Hepatocyte (in vitro differentiated cells): Measurements from ENCODE around the gene TRIM32. TPM values are rescaled to one million over a fixed set of nuclear protein-coding genes. Genes with fewer than 3 reads are reported as not detected.
"Not testable (repeated sequence)": the region's sequence is repeated elsewhere in the genome, so short reads cannot be mapped to it uniquely, and the experiment has no call there.

Experiments used
- DNase-seq: peaks from one replicate; pipeline ENCODE4 v3.0.0-alpha.2; 2016; ENCODE audit warnings: low spot score
- H2AFZ ChIP-seq: fragments of 200-600 bp; sonication (generic); 2 replicates; pipeline ENCODE4 v1.6.0; 2016; ENCODE audit warnings: antibody characterized with exemption, mild to moderate bottlenecking
- H3K27ac ChIP-seq: fragments of 200-600 bp; sonication (generic); 2 replicates; pipeline ENCODE4 v1.5.1; 2016; ENCODE audit warnings: mild to moderate bottlenecking
- H3K27me3 ChIP-seq: fragments of 200-600 bp; sonication (generic); 2 replicates; pipeline ENCODE4 v1.6.1; 2016
- H3K36me3 ChIP-seq: fragments of 200-600 bp; sonication (generic); replicated peaks from 2 replicates; pipeline ENCODE4 v1.5.1; 2016; ENCODE audit warnings: low read depth; ENCODE audit not compliant: insufficient read depth
- H3K4me1 ChIP-seq: fragments of 200-600 bp; sonication (generic); 2 replicates; pipeline ENCODE4 v1.5.1; 2016; ENCODE audit warnings: mild to moderate bottlenecking, moderate library complexity; ENCODE audit not compliant: insufficient read depth
- H3K4me2 ChIP-seq: fragments of 200-600 bp; sonication (generic); 2 replicates; pipeline ENCODE4 v1.6.0; 2016
- H3K4me3 ChIP-seq: fragments of 200-600 bp; sonication (generic); 2 replicates; pipeline ENCODE4 v1.5.1; 2016; ENCODE audit warnings: mild to moderate bottlenecking
- H3K79me2 ChIP-seq: fragments of 200-600 bp; sonication (generic); 2 replicates; pipeline ENCODE4 v1.6.0; 2017; ENCODE audit warnings: mild to moderate bottlenecking
- H3K9me2 ChIP-seq: fragments of 200-600 bp; sonication (generic); replicated peaks from 2 replicates; pipeline ENCODE4 v1.6.0; 2017; ENCODE audit warnings: mild to moderate bottlenecking; ENCODE audit not compliant: insufficient read depth
- H3K9me3 ChIP-seq: fragments of 200-600 bp; sonication (generic); 2 replicates; pipeline ENCODE4 v1.5.1; 2016; ENCODE audit warnings: low read depth, mild to moderate bottlenecking
- H4K20me1 ChIP-seq: fragments of 200-600 bp; sonication (generic); 2 replicates; pipeline ENCODE4 v1.6.0; 2016; ENCODE audit warnings: mild to moderate bottlenecking; ENCODE audit not compliant: insufficient read depth, poor library complexity, severe bottlenecking
- EZH2 ChIP-seq: fragments of 200-600 bp; sonication (generic); IDR thresholded peaks from 2 replicates; pipeline ENCODE4 v1.6.1; 2016; ENCODE audit warnings: antibody characterized with exemption, mild to moderate bottlenecking, borderline replicate concordance
- EZH2phosphoT487 ChIP-seq: fragments of 200-600 bp; sonication (generic); IDR thresholded peaks from one replicate; pipeline ENCODE4 v1.6.1; 2018; ENCODE audit warnings: antibody characterized with exemption, mild to moderate bottlenecking, low read depth, moderate library complexity; ENCODE audit not compliant: unreplicated experiment, severe bottlenecking
- WGBS: methylation state at CpG from one replicate; pipeline ENCODE4 v1.1.6; 2016; ENCODE audit warnings: low lambda C conversion rate; ENCODE audit errors: missing lambda C conversion rate; 5-methylcytosine and 5-hydroxymethylcytosine counted together
- polyA plus RNA-seq: library from polyadenylated mRNA; unstranded; fragments of >200 nt; fragmentation: Nextera tagmentation; extraction: Ambion mirVana; gene quantifications from 2 replicates; pipeline ENCODE4 v1.2.1, GENCODE V29; 2016
- total RNA-seq: library from RNA; depleted of rRNA; stranded (reverse); fragments of >200 nt; gene quantifications from 2 replicates; pipeline ENCODE4 v1.2.3, GENCODE V29; 2014
- TF ChIP-seq, protein P1 (sequence below): fragments of 200-600 bp; sonication (generic); IDR thresholded peaks from 2 replicates; pipeline ENCODE4 v1.5.1; 2016; ENCODE audit warnings: antibody characterized with exemption, mild to moderate bottlenecking; ENCODE audit not compliant: poor library complexity

TRIM32 gene
- total and polyA plus RNA-seq, 2 experiments from 2014 or later = 21.0 to 30.8 TPM

DNA sequence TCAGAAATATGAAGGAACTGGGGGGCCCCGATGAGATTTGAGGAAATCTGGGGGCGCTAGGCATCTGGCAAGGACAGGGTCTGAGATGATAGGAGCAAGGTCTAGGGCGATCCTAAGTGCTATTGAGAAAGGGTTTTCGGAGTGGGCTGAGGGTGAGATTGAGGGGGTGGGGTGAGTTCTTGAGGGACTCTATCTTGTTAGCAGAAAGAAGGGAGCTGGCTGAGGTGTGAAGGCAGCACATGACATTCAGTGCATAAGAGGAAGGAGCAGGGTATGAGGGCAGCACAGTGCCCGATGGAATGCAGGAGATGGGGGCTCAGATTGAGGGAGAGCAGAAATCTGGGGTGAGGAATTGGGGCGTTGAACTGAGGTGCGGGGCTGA is 640 bp downstream of the TRIM32 start:
- peak overlapping the region; percentile 76 for H2AFZ ChIP-seq
- H3K4me2 ChIP-seq = peak overlapping the region; percentile 84
- peak overlapping the region; percentile 74 for H3K27ac ChIP-seq
- peaks cover 12% of the 10 kb centered on the region for H4K20me1 ChIP-seq
- no peaks in the 10 kb centered on the region for H3K36me3 ChIP-seq
- TF ChIP-seq, protein P1, sequence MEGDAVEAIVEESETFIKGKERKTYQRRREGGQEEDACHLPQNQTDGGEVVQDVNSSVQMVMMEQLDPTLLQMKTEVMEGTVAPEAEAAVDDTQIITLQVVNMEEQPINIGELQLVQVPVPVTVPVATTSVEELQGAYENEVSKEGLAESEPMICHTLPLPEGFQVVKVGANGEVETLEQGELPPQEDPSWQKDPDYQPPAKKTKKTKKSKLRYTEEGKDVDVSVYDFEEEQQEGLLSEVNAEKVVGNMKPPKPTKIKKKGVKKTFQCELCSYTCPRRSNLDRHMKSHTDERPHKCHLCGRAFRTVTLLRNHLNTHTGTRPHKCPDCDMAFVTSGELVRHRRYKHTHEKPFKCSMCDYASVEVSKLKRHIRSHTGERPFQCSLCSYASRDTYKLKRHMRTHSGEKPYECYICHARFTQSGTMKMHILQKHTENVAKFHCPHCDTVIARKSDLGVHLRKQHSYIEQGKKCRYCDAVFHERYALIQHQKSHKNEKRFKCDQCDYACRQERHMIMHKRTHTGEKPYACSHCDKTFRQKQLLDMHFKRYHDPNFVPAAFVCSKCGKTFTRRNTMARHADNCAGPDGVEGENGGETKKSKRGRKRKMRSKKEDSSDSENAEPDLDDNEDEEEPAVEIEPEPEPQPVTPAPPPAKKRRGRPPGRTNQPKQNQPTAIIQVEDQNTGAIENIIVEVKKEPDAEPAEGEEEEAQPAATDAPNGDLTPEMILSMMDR = no peak
- TF ChIP-seq EZH2 (no peak), EZH2phosphoT487 (no peak)
- H3K4me3 ChIP-seq = peak overlapping the region; percentile 54
- no peaks in the 10 kb centered on the region for H3K27me3 ChIP-seq
- H3K9me2 ChIP-seq = no peaks in the 10 kb centered on the region
- H3K4me1 ChIP-seq = peaks cover 29% of the 10 kb centered on the region
- peaks cover 54% of the 10 kb centered on the region for H3K79me2 ChIP-seq
- WGBS = 40% methylated on average over 7 of the region's 7 CpGs
- peak; percentile 31 for DNase-seq
- no peaks in the 10 kb centered on the region for H3K9me3 ChIP-seq

DNA sequence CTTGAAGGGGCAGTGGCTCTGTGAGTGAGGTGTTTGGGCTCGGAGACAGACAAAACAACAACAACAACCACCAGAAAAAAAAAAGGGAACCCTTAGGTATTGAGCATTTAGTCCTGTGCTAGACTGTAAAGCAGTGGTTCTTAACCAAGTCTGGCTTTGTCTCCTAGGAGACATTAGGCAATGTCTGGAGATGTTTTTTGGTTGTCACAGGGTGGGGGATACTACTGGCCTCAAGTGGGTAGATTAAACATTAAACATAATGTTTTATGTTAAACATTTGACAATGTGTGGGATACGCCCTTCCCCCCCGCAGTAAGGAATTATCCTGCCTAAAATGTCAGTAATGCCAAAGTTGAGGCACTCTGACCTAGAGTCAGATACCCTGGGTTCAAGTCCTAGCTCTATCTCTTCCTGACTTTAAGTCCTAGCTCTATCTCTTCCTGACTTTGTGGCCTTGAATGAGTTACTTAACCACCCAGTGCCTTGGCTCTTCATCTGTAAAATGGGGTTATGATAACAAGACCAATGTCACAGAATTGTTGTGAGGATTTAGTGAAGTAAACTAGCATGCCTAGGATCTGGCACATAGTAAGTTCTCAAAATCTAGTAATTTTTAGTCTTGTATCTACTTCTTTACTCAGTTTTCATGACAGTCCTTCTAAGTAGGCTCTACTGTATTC is 1.8 kb downstream of the TRIM32 start:
- no peaks in the 10 kb centered on the region for H3K9me2 ChIP-seq
- H3K27me3 ChIP-seq = no peaks in the 10 kb centered on the region
- H3K27ac ChIP-seq = peak overlapping the region; percentile 81
- no peaks in the 10 kb centered on the region for H3K36me3 ChIP-seq
- TF ChIP-seq, protein P1 = no peak
- TF ChIP-seq EZH2 = no peak
- TF ChIP-seq EZH2phosphoT487 = no peak
- no peak for DNase-seq
- H3K4me1 ChIP-seq = peaks cover 39% of the 10 kb centered on the region
- H3K4me3 ChIP-seq = no peak overlapping the region
- no peak overlapping the region for H2AFZ ChIP-seq
- no peaks in the 10 kb centered on the region for H3K9me3 ChIP-seq
- H3K79me2 ChIP-seq = peaks cover 64% of the 10 kb centered on the region
- peaks cover 12% of the 10 kb centered on the region for H4K20me1 ChIP-seq
- WGBS = 94% methylated on average over 3 of the region's 3 CpGs
- peak overlapping the region; percentile 84 for H3K4me2 ChIP-seq

DNA sequence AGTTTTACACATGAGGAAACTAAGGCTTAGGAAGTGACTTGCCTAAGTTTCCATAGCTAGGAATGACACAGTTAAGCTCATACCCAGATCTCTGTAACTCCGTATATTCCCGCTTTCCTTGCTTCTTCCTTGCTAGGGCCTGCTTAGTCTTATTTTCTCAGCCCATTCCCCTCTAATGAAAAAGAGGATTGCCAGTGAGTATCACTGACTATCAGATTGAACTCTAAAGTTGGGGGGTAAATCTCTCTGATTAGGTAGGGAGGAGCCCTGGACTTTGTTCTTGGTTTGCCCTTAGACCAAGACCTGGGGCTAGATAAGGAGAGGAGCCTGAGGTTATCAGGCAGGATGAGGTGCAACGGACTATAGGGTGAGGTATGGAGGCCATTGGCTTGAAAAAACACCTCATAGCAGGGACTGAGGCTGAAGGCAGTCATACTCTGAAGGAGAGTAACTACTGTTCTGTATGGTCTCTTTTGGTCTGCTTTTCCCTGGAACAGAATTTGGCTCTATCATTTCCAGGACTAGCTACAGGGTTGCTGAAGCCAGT is 2.5 kb downstream of the TRIM32 start:
- Histone ChIP-seq H3K4me1 (peaks cover 39% of the 10 kb centered on the region), H3K4me3 (no peak overlapping the region), H3K4me2 (peak overlapping the region; percentile 84), H3K9me2 (no peaks in the 10 kb centered on the region), H3K27me3 (no peaks in the 10 kb centered on the region), H3K27ac (peak overlapping the region; percentile 81), H3K36me3 (no peaks in the 10 kb centered on the region), H3K79me2 (peaks cover 68% of the 10 kb centered on the region), H3K9me3 (no peaks in the 10 kb centered on the region), H4K20me1 (peaks cover 12% of the 10 kb centered on the region), H2AFZ (no peak overlapping the region)
- no peak for DNase-seq
- TF ChIP-seq EZH2phosphoT487 = no peak
- no peak for TF ChIP-seq EZH2
- TF ChIP-seq, protein P1 = no peak
- 81% methylated on average over 3 of the region's 3 CpGs for WGBS

DNA sequence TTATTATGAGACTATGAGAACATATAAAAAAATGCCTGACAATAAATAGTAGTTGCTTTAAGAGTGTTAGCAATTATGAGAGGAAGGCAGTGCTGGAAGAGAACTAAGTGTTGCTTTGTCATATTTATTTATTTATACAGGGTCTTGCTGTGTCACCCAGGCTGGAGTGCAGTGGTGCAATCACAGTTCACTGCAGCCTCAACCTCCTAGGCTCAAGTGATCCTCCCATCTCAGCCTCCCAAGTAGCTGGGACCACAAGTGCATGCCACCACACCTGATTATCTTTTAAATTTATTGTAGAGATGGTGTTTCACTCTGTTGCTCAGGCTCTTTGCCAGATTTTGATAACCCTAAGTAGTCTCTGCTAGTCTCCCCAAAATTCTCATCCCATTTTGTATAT is 3.7 kb downstream of the TRIM32 start:
- peak overlapping the region; percentile 84 for H3K4me2 ChIP-seq
- not testable (repeated sequence) for H3K9me2 ChIP-seq, H3K27me3 ChIP-seq, H3K9me3 ChIP-seq, H3K36me3 ChIP-seq, H2AFZ ChIP-seq, DNase-seq, H3K4me3 ChIP-seq
- H3K4me1 ChIP-seq = peaks cover 39% of the 10 kb centered on the region
- H3K27ac ChIP-seq = peak overlapping the region; percentile 81
- peaks cover 17% of the 10 kb centered on the region for H4K20me1 ChIP-seq
- peaks cover 79% of the 10 kb centered on the region for H3K79me2 ChIP-seq
